Spleen (tissue), 11 donors: ENCODE results near the gene PSD. TPM values are rescaled to one million over a fixed set of nuclear protein-coding genes. Genes with fewer than 3 reads are reported as not detected.

Experiments
- DNase-seq: peaks from one replicate; pipeline ENCODE4 v3.0.0-alpha.2; 2020
- H3K27ac ChIP-seq, 8 donors: fragments of 200-600 bp; sonication (generic) in 7 of 8; 1 replicate in 4 of 8; 2 replicates in 4 of 8; pipeline versions ENCODE4 v1.5.0 to v1.8.0; 2016 to 2021; ENCODE audit warnings: inconsistent platforms in 4 of 8, mild to moderate bottlenecking in 4 of 8, moderate library complexity in 1 of 8
- H3K27me3 ChIP-seq, 7 donors: fragments of 200-600 bp; sonication (generic) in 6 of 7; replicated peaks in 1 of 7; 1 replicate in 4 of 7; 2 replicates in 3 of 7; pipeline versions ENCODE4 v1.5.0 to v1.8.0; 2016 to 2021; ENCODE audit warnings: inconsistent platforms in 3 of 7, mild to moderate bottlenecking in 1 of 7
- H3K36me3 ChIP-seq, 6 donors: fragments of 200-600 bp; sonication (generic) in 5 of 6; 1 replicate in 4 of 6; 2 replicates in 2 of 6; pipeline versions ENCODE4 v1.5.0 to v1.8.0; 2016 to 2021; ENCODE audit warnings: inconsistent platforms in 2 of 6
- H3K4me1 ChIP-seq, 6 donors: fragments of 200-600 bp; sonication (generic) in 5 of 6; 1 replicate in 3 of 6; 2 replicates in 3 of 6; pipeline versions ENCODE4 v1.5.0 to v1.8.0; 2016 to 2021; ENCODE audit warnings: inconsistent platforms in 3 of 6
- H3K4me3 ChIP-seq, 8 donors: fragments of 200-600 bp; sonication (generic) in 7 of 8; 1 replicate in 4 of 8; 2 replicates in 4 of 8; pipeline versions ENCODE4 v1.5.0 to v1.8.0; 2016 to 2021; ENCODE audit warnings: inconsistent platforms in 4 of 8, mild to moderate bottlenecking in 4 of 8, moderate library complexity in 2 of 8
- H3K9me3 ChIP-seq, 8 donors: fragments of 200-600 bp; sonication (generic) in 7 of 8; 1 replicate in 4 of 8; 2 replicates in 4 of 8; pipeline versions ENCODE4 v1.5.0 to v1.8.0; 2016 to 2021; ENCODE audit warnings: inconsistent platforms in 4 of 8
- CTCF ChIP-seq, 11 experiments: fragments of 200-600 bp in 7 of 11; fragments of 450-650 bp in 4 of 11; sonication (generic) in 4 of 11; IDR thresholded peaks in 8 of 11; conservative IDR thresholded peaks in 3 of 11; 1 replicate in 7 of 11; 2 replicates in 4 of 11; pipeline versions ENCODE4 v1.4.0 to v1.8.0; 2016 to 2021; ENCODE audit warnings: antibody characterized with exemption in 11 of 11, inconsistent platforms in 4 of 11, mild to moderate bottlenecking in 1 of 11
- POLR2A ChIP-seq, 3 donors: fragments of 450-650 bp; IDR thresholded peaks; one replicate each; pipeline ENCODE4 v1.5.1; 2017; ENCODE audit warnings: antibody characterized with exemption in 3 of 3, mild to moderate bottlenecking in 1 of 3
- POLR2AphosphoS5 ChIP-seq, 3 donors: sonication (generic); formaldehyde crosslinking; IDR thresholded peaks; one replicate each; pipeline ENCODE4 v1.5.1; 2017; ENCODE audit warnings: antibody characterized with exemption in 3 of 3
- WGBS, 5 donors: extraction: QIAGEN DNeasy Blood & Tissue Kit in 3 of 5; methylation state at CpG; one replicate each; pipeline versions ENCODE4 v1.1.5 to v1.1.7; 2013 to 2018; 5-methylcytosine and 5-hydroxymethylcytosine counted together
- intact Hi-C: fragments of 100-400 bp; cut with DNase I; formaldehyde crosslinking; loops from one replicate; pipeline ENCODE4 v1.15.0; 2023; ENCODE audit warnings: low total_unique reads
- polyA plus RNA-seq, 3 donors: library from polyadenylated mRNA; stranded (reverse); fragments of 200-250 nt; gene quantifications; one replicate each; pipeline ENCODE4 v1.2.1, GENCODE V29; 2013
- total RNA-seq, 7 donors: library from RNA; depleted of rRNA in 3 of 7; stranded (reverse); fragments of >200 nt in 3 of 7; fragmentation: NEBNext Ultra II Directional in 4 of 7; extraction: Animal tissue kit (Norgen Biotek cat#: 25700) in 4 of 7; gene quantifications; one replicate each; pipeline versions ENCODE4 v1.1.0 to v1.2.1, GENCODE V29; 2016 to 2021
- donor health status: healthy with polysubstance abuse.
- donor health status: DM: no; HTN: no; CAD: no; lungs with moderate emphysema.
- donor health status: DM: no; HTN: no; CAD: no.
- donor health status: Bipolar disorder and iron deficiency.
- donor health status: healthy.
- donor health status: DM: no; HTN: no; CAD: no.
- donor health status: DM: yes; HTN: yes; CAD: no.

The PSD gene
- total and polyA plus RNA-seq, 10 donors, result 0.59 to 2.5 (median 1.2) TPM

- intact Hi-C loops, result no loop called here
- Histone ChIP-seq H3K27me3 (no peaks in the 10 kb centered on the region), H3K9me3 (no peaks in the 10 kb centered on the region), H3K4me1 (no peaks in the 10 kb centered on the region), H3K36me3 (peaks cover 7 to 100% (median 99%) of the 10 kb centered on the region in 6 donors), H3K27ac (no peak overlapping the region), H3K4me3 (no peak overlapping the region)
- WGBS, 5 donors, result 82 to 95% (median 94%) methylated on average over 7 of the region's 7 CpGs
- TF ChIP-seq POLR2AphosphoS5 (IDR thresholded peaks at IDR 0.05) (no peak), CTCF (IDR thresholded peaks at IDR 0.05 in 8 of 11, conservative IDR thresholded peaks at IDR 0.05 in 3 of 11) (no peak), POLR2A (IDR thresholded peaks at IDR 0.05) (no peak)
- no peak for DNase-seq
Measured at GRCh38 chr10:102375250-102375649, 43.3 kb downstream of the PSD start.

- no peak for DNase-seq
- H3K4me3 ChIP-seq, result no peak overlapping the region
- no peaks in the 10 kb centered on the region for H3K4me1 ChIP-seq
- H3K36me3 ChIP-seq, result peaks cover 14 to 100% (median 99%) of the 10 kb centered on the region in 6 donors
- no peak for TF ChIP-seq POLR2A (IDR thresholded peaks at IDR 0.05)
- TF ChIP-seq POLR2AphosphoS5 (IDR thresholded peaks at IDR 0.05), result no peak
- TF ChIP-seq CTCF (IDR thresholded peaks at IDR 0.05 in 8 of 11, conservative IDR thresholded peaks at IDR 0.05 in 3 of 11), result no peak
- intact Hi-C loops, result no loop called here
- H3K27me3 ChIP-seq, result no peaks in the 10 kb centered on the region
- no peak overlapping the region for H3K27ac ChIP-seq
- 93 to 100% (median 95%) methylated on average over 2 of the region's 2 CpGs for WGBS, 5 donors
- no peaks in the 10 kb centered on the region for H3K9me3 ChIP-seq
Measured at GRCh38 chr10:102371295-102371694, 47.3 kb downstream of the PSD start.

GRCh38 chr10:102368077-102368476 is 50.5 kb downstream of the PSD start:
- WGBS, 5 donors, result 80 to 96% (median 92%) methylated on average over 3 of the region's 3 CpGs
- Histone ChIP-seq H3K36me3 (peaks cover 18 to 100% (median 97%) of the 10 kb centered on the region in 6 donors), H3K4me1 (no peaks in the 10 kb centered on the region), H3K27me3 (no peaks in the 10 kb centered on the region), H3K27ac (no peak overlapping the region), H3K9me3 (no peaks in the 10 kb centered on the region), H3K4me3 (no peak overlapping the region)
- TF ChIP-seq CTCF (IDR thresholded peaks at IDR 0.05 in 8 of 11, conservative IDR thresholded peaks at IDR 0.05 in 3 of 11) (no peak), POLR2AphosphoS5 (IDR thresholded peaks at IDR 0.05) (no peak), POLR2A (IDR thresholded peaks at IDR 0.05) (no peak)
- intact Hi-C loops, result no loop called here
- no peak for DNase-seq

- TF ChIP-seq POLR2A (IDR thresholded peaks at IDR 0.05), result no peak
- no peak for TF ChIP-seq POLR2AphosphoS5 (IDR thresholded peaks at IDR 0.05)
- TF ChIP-seq CTCF (IDR thresholded peaks at IDR 0.05 in 8 of 11, conservative IDR thresholded peaks at IDR 0.05 in 3 of 11), result no peak
Measured at GRCh38 chr10:102367441-102367840, 51.1 kb downstream of the PSD start.

More at GRCh38 chr10:102367441-102367840, 51.1 kb downstream of the PSD start:
- H3K27me3 ChIP-seq, result no peaks in the 10 kb centered on the region
- 97 to 100% (median 100%) methylated on average over 1 of the region's 1 CpG for WGBS, 5 donors
- H3K4me1 ChIP-seq, result no peaks in the 10 kb centered on the region
- DNase-seq, result no peak
- H3K27ac ChIP-seq, result no peak overlapping the region
- intact Hi-C loops, result no loop called here
- H3K36me3 ChIP-seq, result peaks cover 18 to 100% (median 98%) of the 10 kb centered on the region in 6 donors
- no peaks in the 10 kb centered on the region for H3K9me3 ChIP-seq
- no peak overlapping the region for H3K4me3 ChIP-seq
